GM21515 (cell line): ENCODE measurements around the gene STARD7.

ENCODE experiments used
- ATAC-seq: cut with Tn5 transposase; IDR thresholded peaks from one replicate; pipeline ENCODE4 v1.9.1; 2021; ENCODE audit not compliant: unreplicated experiment

STARD7 gene

DNA sequence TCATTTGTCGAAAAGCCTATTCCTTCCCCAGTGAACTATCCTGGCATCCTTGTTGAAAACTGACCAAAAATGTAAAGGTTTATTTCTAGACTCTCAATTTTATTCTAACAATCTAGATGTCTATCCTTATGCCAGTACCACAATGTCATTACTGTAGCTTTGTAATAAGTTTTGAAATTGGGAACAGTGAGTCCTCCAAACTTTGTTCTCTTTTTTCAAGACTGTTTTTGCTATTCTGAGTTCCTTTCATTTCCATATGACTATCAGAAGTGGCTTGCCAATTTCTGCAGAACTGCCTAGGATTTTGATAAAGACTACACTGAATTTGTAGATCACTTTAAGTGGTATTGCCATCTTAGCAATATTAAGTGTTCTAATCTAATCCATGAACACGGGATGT lies 9.7 kb downstream of the STARD7 start:
- ATAC-seq, result no peak

DNA sequence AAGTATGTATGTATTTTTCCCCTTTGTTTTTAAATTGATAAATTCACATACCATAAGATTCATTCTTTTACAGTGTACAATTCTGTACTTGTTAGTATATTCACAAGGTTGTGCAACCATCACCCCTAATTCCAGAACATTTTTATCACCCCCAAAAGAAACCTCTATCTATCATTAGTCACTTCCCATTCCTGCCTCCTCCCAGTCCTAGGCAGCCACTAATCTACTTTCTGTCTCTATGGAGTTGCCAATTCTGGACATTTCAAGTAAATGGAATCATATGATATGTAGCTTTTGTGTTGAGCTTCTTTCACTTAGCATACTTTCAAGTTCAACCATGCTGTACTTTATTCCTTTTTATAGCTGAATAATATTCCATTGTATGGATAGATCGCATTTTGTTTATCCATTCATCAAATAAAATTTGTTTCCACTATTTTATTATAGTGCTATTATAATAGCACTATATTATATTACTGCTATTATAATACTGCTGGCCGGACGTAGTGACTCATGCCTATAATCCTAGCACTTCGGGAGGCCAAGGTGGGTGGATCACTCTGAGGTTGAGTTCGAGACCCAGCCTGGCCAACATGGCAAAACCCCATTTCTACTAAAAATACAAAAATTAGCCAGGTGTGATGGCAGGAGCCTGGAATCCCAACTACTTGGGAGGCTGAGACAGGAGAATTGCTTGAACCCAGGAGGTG lies 10.9 kb downstream of the STARD7 start:
- ATAC-seq, result no peak

DNA sequence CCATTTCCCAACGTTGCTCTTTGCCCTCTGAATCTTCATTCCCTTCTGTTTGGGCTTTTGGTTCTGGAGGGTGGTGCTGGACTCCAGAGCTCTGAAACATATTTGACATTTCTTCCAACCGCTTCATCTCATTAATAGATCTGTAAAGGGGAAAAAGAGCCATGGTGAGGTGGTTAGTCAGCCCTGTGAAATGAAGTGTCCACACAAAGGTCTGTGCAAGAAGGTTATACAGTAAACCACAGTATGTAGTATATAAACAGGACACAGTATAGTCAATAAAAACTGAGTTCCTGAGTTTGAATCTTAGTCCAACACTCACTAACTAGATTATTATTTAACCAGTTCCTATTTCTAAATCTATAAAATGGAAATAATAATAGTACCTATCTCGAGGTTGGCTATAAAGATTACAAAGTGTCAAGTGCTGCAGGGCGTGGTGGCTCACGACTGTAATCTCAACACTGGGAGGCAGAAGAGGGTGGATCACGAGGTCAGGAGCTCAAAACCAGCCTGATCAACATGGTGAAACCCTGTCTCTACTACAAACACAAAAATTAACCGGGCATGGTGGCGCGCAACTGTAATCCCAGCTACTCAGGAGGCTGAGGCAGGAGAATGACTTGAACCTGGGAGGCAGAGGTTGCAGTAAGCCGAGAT lies 13.1 kb downstream of the STARD7 start:
- no peak for ATAC-seq

DNA sequence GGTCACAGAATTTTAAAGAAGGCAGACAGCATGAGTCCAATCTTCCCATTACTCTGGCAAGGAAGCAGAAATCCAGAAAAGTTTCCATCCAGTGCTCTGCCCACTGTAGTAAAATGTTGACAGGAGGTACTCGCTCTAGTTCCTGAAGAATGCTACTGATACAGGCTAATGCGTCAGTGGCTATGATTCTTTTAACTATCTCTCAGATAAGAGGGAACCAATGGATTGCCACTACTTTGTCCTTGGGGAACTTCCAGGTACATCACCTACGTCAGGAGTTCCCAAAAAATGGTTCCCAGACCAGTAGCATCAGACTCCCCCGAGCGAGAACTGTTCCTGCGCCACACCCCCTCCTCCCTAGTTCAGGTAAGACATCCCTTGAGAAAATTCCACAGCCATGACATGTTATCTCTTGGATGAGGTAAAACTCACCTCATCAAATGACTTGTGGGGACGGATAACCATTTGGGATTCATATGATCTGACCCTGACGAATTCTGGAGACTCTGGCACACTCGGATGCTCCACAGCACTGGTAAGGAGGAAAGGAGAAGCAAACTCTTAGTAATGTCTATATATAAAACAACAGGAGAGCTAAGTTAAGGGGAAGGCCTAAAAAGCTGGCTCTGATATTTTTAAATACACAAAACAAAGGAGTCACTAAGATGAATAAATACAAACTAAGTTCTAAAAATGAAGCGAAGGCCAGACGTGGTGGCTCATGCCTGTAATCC lies 16.5 kb downstream of the STARD7 start:
- no peak for ATAC-seq

DNA sequence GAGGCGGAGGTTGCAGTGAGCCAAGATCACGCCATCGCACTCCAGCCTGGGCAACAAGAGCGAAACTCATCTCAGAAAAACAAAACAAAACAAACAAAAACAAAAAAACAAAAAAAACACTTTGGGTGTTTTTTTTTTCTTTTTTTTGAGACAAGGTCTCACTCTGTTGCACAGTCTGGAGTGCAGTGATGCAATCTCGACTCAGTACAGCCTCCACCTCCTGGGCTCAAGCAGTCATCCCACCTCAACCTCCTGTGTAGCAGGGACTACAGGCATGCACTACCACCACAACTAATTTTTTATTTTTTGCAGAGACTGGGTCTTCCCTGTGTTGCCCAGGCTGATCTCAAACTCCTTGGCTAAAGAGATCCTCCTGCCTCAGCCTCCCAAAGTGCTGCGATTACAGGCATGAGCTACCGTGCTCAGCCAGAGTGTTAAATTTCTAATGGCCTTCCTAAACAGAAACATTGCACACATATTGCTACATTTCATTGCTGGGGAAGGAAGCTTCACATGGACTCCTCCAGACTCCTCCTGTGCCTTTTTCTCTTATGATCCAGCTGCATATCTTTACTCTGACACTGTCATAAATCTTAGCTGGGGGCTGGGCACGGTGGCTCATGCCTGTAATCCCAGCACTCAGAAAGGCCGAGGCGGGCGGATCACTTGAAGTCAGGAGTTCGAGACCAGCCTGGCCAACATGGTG lies 19.7 kb downstream of the STARD7 start:
- ATAC-seq, result no peak

DNA sequence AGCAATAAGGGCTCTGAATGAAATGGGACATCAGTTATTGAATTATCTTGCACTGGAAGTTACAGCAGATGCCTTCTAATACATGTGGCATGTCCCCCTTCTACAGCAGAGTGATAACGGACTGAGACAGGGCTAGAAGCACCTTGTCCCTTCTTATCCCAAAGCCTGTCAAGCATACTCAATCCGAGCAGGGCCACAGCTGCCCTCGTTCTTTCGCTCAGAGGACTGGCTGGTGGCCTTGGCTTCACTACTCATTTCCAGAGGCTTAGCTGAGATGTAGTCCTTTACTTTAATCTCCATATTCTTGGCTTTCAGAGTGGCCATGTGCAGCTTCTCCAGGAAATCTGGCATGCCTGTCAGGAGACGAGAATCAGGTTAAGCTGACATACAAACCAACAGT lies 22.1 kb downstream of the STARD7 start:
- no peak for ATAC-seq

DNA sequence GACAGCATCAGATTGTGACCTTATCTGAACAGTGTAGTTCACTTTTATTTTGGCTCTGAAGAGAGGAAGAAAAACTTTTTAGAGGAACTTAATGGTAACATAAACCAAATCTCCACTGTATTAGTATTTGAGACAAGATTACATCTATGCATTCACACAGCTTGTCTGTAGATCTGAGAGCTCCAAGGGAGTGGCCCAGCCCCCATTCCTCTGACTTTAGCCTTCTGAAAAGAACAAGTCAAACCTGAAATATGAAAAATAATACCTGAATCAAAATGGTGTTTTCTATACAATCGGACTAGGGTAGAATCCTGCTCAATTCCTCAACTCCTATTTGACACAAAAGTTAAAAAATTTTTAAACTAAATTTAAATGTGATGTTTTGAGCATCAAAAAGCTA lies 23.1 kb downstream of the STARD7 start:
- ATAC-seq, result no peak

DNA sequence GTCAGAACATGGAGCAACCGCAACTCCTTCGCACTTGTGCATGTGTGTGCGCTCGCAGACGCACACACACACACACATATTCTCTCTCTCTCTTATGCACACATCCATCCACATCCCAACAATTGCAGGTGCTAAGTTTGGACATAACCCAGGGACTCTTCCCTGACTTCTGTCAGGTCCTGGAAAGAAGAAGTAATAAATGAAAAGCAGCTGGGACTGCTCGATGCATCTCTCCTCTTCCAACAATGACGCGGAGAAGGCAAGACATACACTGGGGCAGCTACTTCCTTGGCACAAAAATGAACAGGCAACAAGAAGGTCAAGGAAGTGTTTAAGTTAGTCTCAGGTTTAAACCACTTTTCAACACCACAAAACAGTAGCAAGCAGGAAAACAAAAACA lies 23.6 kb downstream of the STARD7 start:
- ATAC-seq, result no peak

DNA sequence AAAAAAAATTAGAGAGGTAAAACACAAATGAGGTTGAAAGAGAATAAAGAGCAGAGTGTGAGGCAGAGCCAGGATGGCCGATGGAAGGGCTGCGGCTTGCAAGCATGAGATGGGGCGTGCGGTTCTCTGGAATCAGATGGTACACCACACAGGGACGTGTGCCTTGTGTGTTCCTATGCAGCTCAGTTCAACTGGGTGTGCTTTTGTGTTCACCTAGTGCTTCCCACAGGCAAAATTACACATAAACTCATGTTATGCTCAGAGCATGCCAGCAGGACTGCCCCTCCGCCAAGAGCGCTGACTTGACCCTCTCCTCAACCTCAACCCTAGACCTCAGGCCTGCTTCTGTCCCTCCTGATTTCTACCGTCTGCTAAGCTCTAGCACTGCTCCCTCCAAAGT lies 24.4 kb downstream of the STARD7 start:
- no peak for ATAC-seq

DNA sequence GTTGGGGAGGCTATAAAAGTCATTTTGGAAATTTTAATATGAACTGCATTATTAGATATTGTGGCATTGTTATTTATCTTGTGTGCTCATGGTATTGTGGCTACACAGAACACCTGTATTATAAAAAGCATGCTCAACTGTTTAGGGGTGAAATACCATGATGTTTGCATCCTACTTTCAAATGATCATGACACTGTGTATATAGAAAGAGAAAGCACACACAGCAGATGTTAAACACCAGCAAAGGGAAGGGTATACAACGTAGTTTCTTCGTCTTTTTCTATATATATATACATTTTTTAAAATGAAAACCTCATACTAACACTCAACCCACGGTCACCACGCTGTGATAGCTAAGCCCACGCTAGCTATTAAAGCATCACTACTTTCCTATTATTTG lies 27.1 kb downstream of the STARD7 start:
- no peak for ATAC-seq

DNA sequence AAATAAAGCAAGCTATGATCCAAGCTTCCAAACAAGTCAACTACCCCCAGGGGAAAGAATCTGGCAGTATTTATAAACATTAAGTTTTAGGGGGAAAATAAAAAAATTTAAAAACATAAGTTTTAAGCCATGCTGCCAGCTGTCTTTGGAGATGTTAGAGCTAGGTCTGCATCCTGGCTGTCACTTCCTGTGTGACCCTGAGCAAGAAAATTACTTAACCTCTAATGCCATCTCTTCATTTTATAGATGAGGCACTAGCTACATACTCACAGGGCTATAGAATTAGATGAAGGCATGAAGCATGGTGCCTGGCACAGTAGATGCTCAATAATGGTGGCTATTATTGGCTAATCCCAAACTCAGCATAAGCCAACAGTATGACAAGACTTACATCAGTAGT lies 28.1 kb downstream of the STARD7 start:
- ATAC-seq, result no peak

DNA sequence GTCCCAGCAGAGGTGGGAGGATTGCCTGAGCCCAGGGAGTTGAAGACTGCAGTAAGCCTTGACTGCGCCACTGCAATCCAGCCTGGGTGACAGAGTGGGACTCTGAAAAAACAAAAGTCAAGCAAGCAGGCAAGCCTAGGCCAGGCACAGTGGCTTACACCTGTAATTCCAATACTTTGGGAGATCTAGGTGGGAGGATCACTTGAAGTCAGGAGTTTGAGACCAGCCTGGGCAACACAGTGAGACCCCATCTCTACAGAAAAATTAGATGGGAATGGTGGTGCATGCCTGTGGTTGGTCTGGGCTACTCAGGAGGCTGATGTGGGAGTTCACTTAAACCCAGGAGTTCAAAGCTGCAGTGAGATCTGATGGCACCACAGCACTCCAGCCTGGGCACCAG lies 28.6 kb downstream of the STARD7 start:
- no peak for ATAC-seq

DNA sequence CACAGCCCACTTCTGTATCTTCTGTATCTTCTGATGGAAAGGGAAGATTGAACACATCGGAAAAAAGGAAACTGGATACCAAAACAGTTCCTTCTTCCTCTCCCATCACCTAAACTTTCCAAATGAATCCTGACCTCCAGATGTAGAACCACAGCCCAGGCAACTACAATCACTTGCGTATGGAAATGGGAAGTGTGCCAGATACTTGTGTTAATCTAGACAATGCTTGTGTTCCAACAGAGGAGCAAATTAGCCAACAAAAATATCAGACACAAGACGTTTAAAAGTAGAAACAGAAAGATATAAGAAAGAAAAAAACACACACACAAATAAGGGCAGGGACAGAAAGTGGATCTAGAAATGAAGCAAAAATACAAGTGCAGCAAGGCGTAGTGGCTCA lies 32.0 kb downstream of the STARD7 start:
- ATAC-seq, result no peak

DNA sequence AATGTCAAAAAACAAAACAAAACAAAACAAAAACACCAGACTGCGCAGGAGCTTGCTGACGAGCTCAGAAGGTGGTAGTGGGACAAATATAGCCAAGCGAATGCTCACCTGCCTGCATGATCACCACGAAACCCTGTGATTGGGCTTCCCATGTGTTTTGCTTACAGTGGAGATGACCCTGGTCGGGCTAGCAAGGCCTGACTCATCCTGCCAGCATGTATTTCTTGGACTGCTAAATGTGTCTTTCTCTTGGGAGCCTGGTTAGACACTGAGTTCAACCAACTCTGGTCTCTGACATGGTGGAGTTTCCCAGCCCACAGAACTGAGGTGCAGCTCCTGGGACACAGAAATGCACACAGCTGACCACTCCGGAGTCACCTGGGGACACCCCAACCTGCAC lies 32.7 kb downstream of the STARD7 start:
- no peak for ATAC-seq

DNA sequence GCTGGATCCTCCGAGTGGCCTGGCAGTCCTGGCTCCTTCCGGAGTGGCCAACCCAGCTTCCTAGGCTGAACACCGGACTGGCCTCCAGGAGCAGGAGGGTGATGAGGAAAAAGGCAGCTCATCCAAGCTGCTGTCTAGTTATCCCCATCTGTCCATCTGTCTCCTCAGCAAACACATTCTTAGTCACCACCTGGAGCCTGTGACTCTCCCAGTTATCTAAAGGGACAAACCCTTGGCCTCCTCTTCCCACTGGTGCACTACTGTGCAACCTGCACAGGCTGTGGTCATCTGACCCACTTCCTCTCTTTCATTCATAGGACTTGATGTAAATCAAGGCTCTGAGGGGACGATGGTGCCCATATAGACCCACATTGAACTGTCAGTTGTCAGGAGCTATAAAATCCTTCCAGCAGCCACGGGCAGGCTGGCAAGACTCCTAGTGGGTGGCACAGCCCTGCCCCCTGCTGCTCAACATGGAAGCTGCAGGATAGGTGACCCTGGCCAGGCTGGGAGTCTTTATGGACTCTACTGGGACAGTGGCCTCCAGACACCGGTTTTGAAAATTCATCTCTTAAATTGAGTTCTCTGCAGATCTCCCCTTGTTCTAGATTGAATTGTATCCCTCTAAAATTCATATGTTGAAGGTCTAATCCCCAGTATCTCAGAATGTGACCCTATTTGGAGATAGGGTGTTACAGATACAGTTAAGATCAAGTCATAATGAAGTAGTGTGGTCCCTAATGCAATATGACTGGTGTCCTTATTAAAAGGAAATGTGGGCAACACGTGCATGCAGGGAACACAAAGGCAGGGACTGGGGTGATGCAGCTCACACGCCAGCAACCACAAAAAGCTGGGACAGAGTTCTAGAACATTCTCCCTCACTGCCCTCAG lies 34.1 kb downstream of the STARD7 start:
- peak; percentile 66 for ATAC-seq

DNA sequence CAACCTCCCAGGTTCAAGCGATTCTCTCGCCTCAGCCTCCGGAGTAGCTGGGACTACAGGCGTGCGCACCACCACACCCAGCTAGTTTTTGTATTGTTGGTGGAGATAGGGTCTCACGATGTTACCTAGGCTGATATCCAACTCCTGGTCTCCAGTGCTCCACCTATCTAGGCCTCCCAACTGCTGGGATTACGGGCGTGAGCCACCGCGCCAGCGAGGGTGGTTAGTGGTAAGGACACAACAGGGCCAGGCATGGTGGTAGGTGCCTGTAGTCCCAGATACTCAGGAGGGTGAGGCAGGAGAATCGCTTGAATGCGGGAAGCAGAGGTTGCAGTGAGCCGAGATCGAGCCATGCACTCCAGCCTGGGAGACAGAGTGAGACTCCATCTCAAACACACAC lies 36.8 kb downstream of the STARD7 start:
- no peak for ATAC-seq

DNA sequence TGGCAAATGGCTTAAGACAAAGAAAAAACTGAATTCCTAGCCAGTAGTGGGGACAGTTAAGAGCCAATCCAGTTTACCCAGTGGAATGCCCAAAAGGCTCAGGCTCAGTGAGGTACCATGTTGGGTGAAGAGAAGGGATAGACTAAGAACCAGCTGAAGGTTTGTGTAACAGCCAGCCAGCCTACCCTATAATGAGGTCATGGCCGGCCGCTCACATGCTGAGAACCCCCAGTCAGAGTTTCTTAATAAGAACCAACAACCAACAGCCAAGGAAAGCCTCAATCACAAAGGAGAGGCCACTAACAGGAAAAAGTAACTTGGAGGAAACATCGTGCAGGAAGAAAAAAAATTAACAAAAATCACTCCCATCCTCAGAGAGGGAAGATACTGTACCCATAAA lies 38.0 kb downstream of the STARD7 start:
- ATAC-seq, result no peak

DNA sequence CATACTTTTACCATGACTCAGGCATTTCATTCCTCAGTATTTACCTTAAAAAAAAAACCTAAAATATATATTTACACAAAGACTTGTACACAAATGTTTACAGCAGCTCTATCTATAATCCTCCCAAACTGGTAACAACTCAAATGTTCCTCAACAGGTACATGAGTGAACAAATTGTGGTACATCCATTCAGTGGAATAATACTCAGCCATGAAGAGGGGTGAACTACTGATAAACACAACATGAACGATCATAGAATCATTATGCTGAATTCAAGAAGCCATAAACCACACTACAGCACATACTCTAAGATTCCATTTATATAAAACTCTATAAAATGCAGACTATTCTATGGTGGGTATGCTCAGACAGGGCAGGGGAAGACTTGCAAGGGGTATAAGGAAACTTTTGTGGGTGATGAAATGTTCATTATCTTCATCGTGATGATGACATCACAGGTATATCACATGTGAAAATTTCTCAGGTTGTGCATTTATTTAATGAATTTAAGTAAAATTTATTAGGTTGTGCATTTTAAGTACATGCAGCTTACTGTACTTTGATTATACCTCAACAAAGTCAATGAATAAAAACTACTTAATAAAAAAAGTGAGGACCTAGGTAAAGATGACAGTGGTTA lies 38.6 kb downstream of the STARD7 start:
- no peak for ATAC-seq

DNA sequence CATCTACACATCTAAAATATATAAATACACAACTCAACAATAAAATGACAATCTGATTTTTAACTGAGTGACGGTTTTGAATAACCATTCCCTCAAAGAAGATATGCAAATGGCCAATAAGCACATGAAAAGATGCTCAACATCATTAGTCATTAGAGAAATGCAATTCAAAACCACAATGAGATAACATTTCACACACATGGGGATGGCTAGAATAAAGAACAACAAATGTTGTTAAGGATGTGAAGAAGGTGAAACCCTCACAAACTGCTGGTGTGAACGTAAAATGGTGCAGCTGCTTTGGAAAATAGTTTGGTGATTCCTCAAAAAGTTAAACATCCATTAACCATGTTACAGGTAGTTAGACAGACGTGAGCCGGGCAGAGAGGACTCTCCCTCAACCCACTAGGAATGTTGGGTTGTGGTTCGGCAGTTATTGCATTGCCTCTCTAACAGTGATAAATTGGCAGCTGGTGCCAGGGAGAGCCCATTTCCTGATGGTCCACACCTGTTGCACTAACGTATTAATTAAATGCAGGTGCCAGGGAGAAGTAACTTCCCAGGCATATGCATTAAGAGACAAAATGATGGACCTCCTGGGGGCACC lies 41.1 kb downstream of the STARD7 start:
- no peak for ATAC-seq
